HG02610 (cell line): ENCODE results near the gene B3GLCT.
A peak's percentile ranks its signal among the peaks of the same experiment; 100 is the strongest.
"Not testable (repeated sequence)": the region's sequence is repeated elsewhere in the genome, so short reads cannot be mapped to it uniquely, and the experiment has no call there.

Experiments used
- ATAC-seq: cut with Tn5 transposase; IDR thresholded peaks from one replicate; pipeline ENCODE4 v1.9.1; 2021; ENCODE audit warnings: mild to moderate bottlenecking, moderate library complexity; ENCODE audit not compliant: unreplicated experiment

The B3GLCT gene

GRCh38 chr13:31199849-31200636 is at the start of gene B3GLCT:
Gene B3GLCT (plus strand): TSS chr13:31199975. CDS start chr13:31200085, 110 bp downstream.
- peak; percentile 90 for ATAC-seq

DNA sequence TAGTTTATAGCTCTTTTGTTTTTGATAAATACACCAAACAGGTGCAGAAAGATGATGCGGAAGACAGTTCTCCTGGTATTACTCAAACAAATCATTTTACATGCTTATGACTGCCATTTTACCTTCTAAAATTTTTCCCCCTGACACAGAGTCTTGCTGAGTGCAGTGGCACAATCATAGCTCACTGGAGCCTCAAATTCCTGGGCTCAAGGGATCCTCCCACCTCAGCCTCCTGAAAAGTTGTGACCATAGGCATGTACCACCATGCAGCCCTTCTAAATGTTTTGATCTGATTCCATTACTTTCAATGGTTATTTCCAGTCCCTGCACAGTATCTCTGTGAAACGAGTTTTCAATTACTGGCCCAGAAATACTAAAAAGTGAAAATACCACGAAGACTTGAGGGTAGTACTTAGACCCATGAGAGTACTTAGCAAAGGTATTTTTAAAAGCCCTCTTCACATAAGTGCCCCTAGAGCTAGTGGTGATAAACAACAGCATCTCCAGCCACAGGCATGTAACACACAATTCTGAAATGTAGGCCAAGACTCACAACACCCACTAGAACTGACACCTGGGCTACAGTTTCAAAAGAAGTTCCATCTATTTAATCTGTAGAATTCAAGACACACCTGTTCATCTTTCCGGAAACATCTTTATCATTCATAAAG is 49.3 kb upstream of the B3GLCT start:
- ATAC-seq: no peak

GRCh38 chr13:31151837-31152236 is 47.9 kb upstream of the B3GLCT start:
- ATAC-seq: no peak

GRCh38 chr13:31154939-31155338 is 44.8 kb upstream of the B3GLCT start:
- ATAC-seq: no peak

GRCh38 chr13:31159306-31159705 is 40.5 kb upstream of the B3GLCT start:
- no peak for ATAC-seq

DNA sequence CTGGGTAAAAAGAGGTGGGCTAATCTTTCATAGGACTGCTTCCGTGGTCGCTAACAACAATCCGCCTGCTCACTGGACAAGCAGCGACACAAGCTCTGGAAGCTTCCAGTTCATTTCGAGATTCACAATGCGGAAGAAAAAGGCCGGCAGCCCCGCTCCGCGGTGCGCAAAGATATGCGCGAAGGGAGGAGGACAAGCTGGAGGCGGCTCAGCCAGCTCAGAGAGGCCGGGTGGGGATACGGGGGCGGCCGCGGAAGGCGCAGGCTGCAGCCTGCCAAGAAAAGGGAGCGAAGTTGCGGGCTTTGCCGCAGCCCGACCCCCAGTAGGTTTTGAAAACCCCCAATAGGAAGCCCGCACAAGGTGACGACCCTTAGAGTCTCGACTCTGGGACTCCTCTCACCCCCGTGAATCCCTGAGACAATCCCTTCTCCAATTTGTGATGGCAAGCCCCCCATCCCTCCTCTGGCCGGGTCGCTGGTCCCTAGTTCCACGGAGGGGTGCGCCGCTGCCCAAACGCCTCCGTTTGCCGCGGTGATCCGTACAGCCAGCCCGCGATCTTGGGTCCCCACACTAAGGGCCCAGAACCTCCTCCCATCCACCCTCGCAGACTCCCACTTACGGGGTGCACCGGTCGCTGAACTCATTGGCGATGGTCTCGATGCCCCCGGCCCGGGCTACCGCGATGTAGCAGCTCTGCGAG is 38.8 kb upstream of the B3GLCT start:
- peak; percentile 23 for ATAC-seq

DNA sequence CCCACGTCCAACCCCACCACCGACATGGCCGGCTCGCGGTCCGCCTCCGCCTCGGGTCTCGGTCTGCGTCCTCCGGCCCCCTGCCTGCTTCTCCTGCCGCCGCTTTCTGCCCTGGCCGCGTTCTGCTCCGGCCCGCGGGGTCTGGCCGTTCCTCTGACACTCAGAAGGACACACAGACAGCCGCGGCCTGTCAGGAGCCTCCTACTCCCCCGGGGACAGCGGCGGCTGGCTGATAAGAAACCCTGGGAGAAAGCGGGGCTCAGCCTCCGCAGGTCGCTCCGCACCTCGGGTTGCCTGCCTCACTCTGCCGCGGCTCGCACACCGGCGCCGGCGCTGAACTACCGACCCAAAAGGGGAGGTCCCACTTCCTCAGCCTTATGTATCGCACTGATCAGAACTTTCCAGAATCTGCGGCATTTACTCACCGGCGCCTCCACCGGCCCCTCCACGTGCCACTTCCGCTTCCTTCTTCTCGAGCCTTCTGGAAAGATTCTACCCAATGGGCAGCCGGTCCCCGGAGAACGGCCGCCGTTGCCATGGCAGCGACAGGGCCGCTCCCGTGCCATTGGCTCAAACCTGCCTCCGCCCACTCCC is 38.1 kb upstream of the B3GLCT start, which contains the start of gene HSPH1:
Gene HSPH1 (minus strand): TSS at position 348 of the 594 bp plus-strand sequence. CDS start 322 bp downstream, at position 26.
- peak; percentile 84 for ATAC-seq

DNA sequence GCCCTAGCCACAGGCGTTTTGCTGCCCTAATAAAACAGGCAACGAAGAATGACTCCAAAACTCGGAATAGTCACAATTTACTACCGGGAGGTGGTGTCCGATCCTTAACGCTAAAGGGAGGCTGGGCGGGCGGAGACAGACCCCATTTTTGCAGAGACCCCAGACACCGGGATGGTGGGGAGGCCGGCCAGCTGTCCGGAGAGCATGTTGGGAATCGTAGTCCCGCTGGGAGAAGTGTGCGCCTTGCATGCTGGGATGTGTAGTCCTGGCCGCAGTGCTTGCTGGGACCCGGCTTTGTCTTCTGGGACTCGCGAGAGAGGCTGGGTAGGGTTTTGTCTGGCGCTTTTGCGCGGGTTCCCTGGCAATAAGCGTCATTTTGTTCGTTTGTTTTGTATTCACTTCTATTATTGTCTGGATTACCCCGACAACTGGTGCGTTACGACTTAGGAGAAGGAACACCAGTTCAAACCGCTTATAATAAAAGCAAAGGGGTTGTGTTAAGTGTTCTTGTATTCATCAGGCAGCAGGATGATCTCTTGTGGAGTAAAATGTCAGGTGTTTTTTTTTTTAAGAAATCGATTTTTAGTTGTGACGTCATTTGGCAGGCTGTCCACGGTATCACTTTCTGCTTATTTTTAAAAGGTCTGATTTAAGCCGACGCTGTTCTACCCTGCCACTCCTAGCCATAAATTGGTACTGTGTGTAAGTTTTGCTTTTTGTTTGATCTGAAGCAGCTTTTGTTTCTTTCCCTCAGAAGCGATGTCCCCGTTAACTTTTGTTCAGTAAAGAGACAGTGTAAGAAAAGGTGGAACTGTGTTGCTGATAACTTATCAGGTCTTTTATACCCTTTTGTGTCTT is 37.4 kb upstream of the B3GLCT start:
- peak; percentile 87 for ATAC-seq

- no peak for ATAC-seq
These were observed 33.2 kb upstream of the B3GLCT start for GRCh38 chr13:31166591-31166990.

DNA sequence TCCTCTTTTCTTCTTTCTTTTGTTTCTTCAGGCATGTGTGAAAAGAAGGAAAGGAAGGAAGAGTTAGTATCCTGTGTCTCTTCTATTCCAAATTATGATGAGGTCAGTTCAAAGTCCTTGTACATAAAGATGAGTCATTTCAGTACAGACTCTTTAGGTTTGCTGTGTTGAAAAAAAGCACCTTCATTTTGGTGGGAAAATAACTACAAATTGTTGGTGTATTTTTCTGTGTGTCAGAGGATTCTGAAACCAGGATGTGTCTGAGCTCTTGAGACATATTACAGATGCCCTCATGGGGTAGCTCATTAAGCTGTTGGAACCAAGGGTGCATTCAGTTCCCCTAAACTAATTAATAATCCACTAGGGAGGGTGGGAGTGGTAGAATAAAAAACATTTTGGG is 32.3 kb upstream of the B3GLCT start:
- peak; percentile 50 for ATAC-seq

DNA sequence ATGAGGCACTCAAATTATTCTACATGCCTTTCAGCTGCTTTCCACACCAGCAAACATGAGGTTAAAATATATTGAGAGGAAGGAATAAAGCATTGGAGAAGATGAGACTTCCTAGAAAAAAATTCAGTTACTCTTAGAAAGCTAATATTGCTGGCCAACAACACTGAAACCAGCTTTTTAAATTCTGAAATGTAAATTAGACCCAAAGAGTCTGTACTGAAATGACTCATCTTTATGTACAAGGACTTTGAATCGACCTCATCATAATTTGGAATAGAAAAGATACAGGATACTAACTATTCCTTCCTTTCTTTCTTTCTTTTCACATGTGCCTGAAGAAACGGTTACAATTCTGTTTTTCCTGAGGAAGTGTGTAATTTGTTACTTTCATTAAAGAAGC is 31.6 kb upstream of the B3GLCT start:
- peak; percentile 56 for ATAC-seq

GRCh38 chr13:31168736-31169135 is 31.0 kb upstream of the B3GLCT start:
- ATAC-seq: no peak

DNA sequence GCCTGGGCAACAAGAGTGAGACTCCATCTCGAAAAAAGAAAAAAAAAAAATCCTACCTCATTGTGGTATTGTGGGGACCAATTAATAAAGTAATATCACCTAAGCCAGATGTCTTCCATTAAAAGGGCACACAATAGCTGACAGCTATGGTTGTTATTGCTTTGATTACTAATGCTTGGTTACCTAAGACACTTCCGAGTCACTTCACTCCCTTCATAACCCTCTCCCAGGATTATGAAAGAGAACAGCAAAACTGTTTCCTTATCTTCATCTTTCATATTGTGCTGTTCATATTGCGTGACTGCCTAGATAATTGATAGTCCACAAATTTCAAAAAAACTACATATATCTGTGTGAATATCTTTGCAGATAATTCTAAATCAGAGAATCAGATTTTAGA is 27.8 kb upstream of the B3GLCT start:
- no peak for ATAC-seq

- no peak for ATAC-seq
These were observed 27.2 kb upstream of the B3GLCT start for GRCh38 chr13:31172535-31172934.

DNA sequence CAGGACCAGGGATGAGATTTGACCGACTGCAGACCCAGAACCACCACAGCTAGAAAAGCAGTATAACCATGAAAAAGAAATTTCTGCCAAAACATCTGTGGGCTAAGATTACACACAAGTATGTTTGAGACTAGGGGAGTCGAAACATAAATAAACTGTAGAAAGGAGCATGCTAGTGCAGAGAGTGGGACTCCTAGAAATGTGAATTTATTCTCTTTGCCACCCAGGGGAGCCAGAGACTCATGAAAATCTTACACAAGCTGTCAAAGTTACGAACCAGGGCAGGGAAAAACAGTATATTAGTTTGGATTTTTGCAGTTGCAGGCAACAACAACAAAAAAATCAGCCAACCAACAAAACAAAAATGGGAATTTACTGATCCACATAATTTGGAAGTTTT is 25.8 kb upstream of the B3GLCT start:
- ATAC-seq: no peak

GRCh38 chr13:31175847-31176532 is 23.8 kb upstream of the B3GLCT start:
- ATAC-seq: no peak

DNA sequence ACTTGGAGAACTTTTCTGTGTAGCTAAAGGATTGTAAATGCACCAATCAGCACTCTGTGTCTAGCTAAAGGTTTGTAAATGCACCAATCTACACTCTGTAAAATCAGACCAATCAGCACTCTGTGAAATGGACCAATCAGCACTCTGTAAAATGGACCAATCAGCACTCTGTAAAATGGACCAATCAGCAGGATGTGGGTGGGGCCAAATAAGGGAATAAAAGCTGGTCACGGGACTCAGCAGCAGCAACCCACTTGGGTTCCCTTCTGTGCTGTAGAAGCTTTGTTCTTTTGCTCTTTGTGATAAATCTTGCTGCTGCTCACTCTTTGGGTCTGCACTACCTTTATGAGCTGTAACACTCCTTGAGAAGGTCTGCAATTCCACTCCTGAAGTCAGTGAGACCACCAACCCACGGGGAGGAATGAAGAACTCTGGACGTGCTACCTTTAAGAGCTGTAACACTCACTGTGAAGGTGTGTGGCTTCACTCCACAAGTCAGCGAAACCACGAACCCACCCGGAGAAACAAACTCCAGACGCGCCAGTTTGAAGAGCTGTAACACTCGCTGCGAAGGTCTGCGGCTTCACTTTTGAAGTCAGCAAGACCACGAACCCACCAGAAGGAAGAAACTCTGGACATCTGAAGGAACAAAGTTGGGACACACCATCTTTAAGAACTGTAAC is 21.8 kb upstream of the B3GLCT start:
- not testable (repeated sequence) for ATAC-seq

GRCh38 chr13:31179241-31179640 is 20.5 kb upstream of the B3GLCT start:
- ATAC-seq: no peak

DNA sequence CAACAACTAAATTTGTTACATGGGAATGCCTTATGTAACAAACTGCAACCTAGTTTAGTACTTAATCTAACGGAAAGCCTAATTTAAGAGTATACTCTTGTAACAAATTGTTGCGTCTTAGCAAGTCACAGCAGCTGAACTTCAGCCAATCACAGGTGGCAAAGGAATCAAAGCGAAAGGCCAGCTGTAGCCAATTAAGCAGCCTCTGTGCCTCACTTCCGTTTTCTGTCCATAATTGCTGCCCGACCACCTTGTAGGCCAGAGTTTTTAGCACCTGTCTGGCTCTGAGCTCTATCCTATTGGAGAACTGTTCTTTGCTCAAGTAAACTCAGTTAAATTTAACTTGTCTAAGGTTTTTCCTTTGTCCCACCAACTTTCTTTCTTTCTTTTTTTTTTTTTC is 20.0 kb upstream of the B3GLCT start:
- no peak for ATAC-seq
